Measurements from ENCODE around the gene KCMF1. TPM values are rescaled to one million over a fixed set of nuclear protein-coding genes. Genes with fewer than 3 reads are reported as not detected.
A peak's percentile ranks its signal among the peaks of the same experiment; 100 is the strongest.

The KCMF1 gene
- total RNA-seq, 1 donor from 2014 or later: 95.8 TPM

GRCh38 chr2:85048534-85048933 is 77.6 kb downstream of the KCMF1 start:
- no peak for DNase-seq (ENCODE audit: low spot score)
- no peak for TF ChIP-seq CTCF (IDR thresholded peaks at IDR 0.05)
- no peak overlapping the region for H3K27ac Mint-ChIP-seq (ENCODE audit: unreplicated experiment)
- H3K27me3 Mint-ChIP-seq (ENCODE audit: low read depth): no peaks in the 10 kb centered on the region
- H3K4me3 Mint-ChIP-seq (ENCODE audit: unreplicated experiment): no peak overlapping the region
- no peaks in the 10 kb centered on the region for H3K9me3 Mint-ChIP-seq (ENCODE audit: low read depth)
- peaks cover 24% of the 10 kb centered on the region for H3K36me3 Mint-ChIP-seq (ENCODE audit: low read depth)
- peaks cover 7% of the 10 kb centered on the region for H3K4me1 Mint-ChIP-seq (ENCODE audit: low read depth)

GRCh38 chr2:85049236-85049635 is 78.3 kb downstream of the KCMF1 start:
- no peak for TF ChIP-seq CTCF (IDR thresholded peaks at IDR 0.05)
- Mint-ChIP-seq H3K9me3 (ENCODE audit: low read depth) (no peaks in the 10 kb centered on the region), H3K36me3 (ENCODE audit: low read depth) (peaks cover 22% of the 10 kb centered on the region), H3K4me3 (ENCODE audit: unreplicated experiment) (no peak overlapping the region), H3K27me3 (ENCODE audit: low read depth) (no peaks in the 10 kb centered on the region), H3K4me1 (ENCODE audit: low read depth) (peaks cover 14% of the 10 kb centered on the region), H3K27ac (ENCODE audit: unreplicated experiment) (no peak overlapping the region)
- DNase-seq (ENCODE audit: low spot score): no peak

- peak overlapping the region; percentile 52 for H3K27ac Mint-ChIP-seq (ENCODE audit: unreplicated experiment)
- H3K4me3 Mint-ChIP-seq (ENCODE audit: unreplicated experiment): no peak overlapping the region
- peaks cover 49% of the 10 kb centered on the region for H3K4me1 Mint-ChIP-seq (ENCODE audit: low read depth)
- no peak for DNase-seq (ENCODE audit: low spot score)
- H3K9me3 Mint-ChIP-seq (ENCODE audit: low read depth): no peaks in the 10 kb centered on the region
- H3K36me3 Mint-ChIP-seq (ENCODE audit: low read depth): peaks cover 16% of the 10 kb centered on the region
- TF ChIP-seq CTCF (IDR thresholded peaks at IDR 0.05): no peak
- H3K27me3 Mint-ChIP-seq (ENCODE audit: low read depth): no peaks in the 10 kb centered on the region
Measured at GRCh38 chr2:85053802-85054201, 82.8 kb downstream of the KCMF1 start.

- DNase-seq (ENCODE audit: low spot score): no peak
- no peaks in the 10 kb centered on the region for H3K27me3 Mint-ChIP-seq (ENCODE audit: low read depth)
- H3K4me3 Mint-ChIP-seq (ENCODE audit: unreplicated experiment): no peak overlapping the region
- peaks cover 10% of the 10 kb centered on the region for H3K36me3 Mint-ChIP-seq (ENCODE audit: low read depth)
- H3K4me1 Mint-ChIP-seq (ENCODE audit: low read depth): peaks cover 49% of the 10 kb centered on the region
- H3K9me3 Mint-ChIP-seq (ENCODE audit: low read depth): no peaks in the 10 kb centered on the region
- no peak overlapping the region for H3K27ac Mint-ChIP-seq (ENCODE audit: unreplicated experiment)
- no peak for TF ChIP-seq CTCF (IDR thresholded peaks at IDR 0.05)
Measured at GRCh38 chr2:85057226-85057962, 86.4 kb downstream of the KCMF1 start.

- no peak for TF ChIP-seq CTCF (IDR thresholded peaks at IDR 0.05)
- Mint-ChIP-seq H3K4me1 (ENCODE audit: low read depth) (peaks cover 17% of the 10 kb centered on the region), H3K36me3 (ENCODE audit: low read depth) (no peaks in the 10 kb centered on the region), H3K4me3 (ENCODE audit: unreplicated experiment) (no peak overlapping the region), H3K27me3 (ENCODE audit: low read depth) (peaks cover 3% of the 10 kb centered on the region), H3K9me3 (ENCODE audit: low read depth) (no peaks in the 10 kb centered on the region), H3K27ac (ENCODE audit: unreplicated experiment) (no peak overlapping the region)
- no peak for DNase-seq (ENCODE audit: low spot score)
Measured at GRCh38 chr2:85061896-85062295, 90.9 kb downstream of the KCMF1 start.
